Measurements from ENCODE around the gene MTFMT.
"Not testable (repeated sequence)": the region's sequence is repeated elsewhere in the genome, so short reads cannot be mapped to it uniquely, and the experiment has no call there.

The MTFMT gene

DNA sequence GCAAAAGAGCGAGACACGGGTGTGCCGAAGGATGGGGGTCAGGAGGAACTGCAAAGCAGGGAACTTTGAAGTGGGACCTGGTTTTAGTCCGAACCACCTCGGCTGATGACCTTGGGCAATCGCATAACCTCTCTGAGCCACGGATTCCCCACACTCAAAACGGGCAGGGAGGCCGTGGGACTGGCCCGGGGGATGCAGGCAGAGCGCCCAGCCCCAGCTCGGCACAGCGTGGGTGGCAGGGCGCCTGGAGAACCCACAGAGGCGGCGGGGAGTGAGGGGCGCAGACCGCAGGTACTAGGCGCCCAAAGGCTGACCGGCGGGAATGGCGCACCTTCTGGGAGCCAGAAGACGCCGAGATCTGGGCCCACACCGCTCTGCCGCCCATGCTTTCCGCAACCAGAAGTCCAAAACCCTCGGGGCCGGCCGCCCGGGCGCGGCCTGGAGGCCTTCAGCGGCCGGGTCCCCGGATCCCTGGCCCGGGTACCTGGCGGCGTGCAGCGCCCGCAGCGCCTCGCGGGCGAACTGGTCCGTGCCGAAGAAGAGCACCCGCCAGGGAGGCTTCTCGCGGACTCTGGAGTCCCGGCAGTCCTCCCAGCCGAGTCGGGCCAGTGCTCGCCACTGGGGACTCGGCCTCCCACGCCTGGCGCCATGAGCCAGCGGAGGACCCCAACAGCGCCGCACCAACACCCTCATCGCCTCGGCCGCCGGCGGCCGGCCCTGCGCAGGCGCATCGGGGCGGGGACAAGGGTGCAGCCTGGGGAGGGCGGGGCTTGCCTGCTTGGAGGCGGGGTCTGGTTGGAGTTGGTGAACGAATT, at the start of gene MTFMT:
TSS of gene MTFMT (minus strand) at position 719 of the 815 bp plus-strand sequence. CDS start at position 693, 26 bp downstream.
- Histone ChIP-seq H3K4me1 (ENCODE audit: control insufficient read depth, insufficient read depth, low read length) (no peaks in the 10 kb centered on the region), H3K36me3 (ENCODE audit: control insufficient read depth, insufficient read depth, low read length) (no peaks in the 10 kb centered on the region), H3K27ac (ENCODE audit: low read length) (no peak within 1 kb of the TSS), H3K9me3 (ENCODE audit: control insufficient read depth, insufficient read depth, low read length) (no peaks in the 10 kb centered on the region), H3K4me3 (ENCODE audit: low read length) (peak within 1 kb of the TSS; percentile 98), H3K27me3 (ENCODE audit: control insufficient read depth, insufficient read depth, low read length) (no peaks in the 10 kb centered on the region)
- peak; percentile 50 for DNase-seq (ENCODE audit: low read depth, low spot score)
- WGBS (ENCODE audit: insufficient coverage, insufficient read length) = no CpG with 5 or more reads among the region's 73 CpGs

DNA sequence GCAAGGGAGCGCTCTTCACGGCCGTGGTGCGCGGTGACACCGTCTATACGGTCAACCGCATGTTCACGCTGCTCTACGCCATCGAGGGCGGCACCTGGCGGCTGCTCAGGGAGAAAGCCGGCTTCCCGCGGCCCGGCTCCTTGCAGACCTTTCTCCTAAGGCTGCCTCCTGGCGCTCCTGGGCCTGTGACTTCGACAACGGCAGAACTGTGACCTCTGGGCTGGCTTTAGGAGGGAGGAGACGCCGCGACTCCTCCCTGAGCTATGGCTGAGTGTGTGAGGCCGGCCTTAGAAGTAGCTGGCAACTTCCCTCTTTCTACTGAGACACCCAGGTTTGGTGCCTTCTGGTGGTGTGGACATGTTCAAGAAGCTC, 48.5 kb upstream of the MTFMT start:
- Histone ChIP-seq H3K9me3 (ENCODE audit: control insufficient read depth, insufficient read depth, low read length) (no peaks in the 10 kb centered on the region), H3K27ac (ENCODE audit: low read length) (no peak overlapping the region), H3K36me3 (ENCODE audit: control insufficient read depth, insufficient read depth, low read length) (peaks cover 2% of the 10 kb centered on the region; the same call in 1 of the 2 replicates), H3K27me3 (ENCODE audit: control insufficient read depth, insufficient read depth, low read length) (no peaks in the 10 kb centered on the region), H3K4me1 (ENCODE audit: control insufficient read depth, insufficient read depth, low read length) (peaks cover 4% of the 10 kb centered on the region; the same call in 1 of the 2 replicates), H3K4me3 (ENCODE audit: low read length) (no peak overlapping the region)
- WGBS (ENCODE audit: insufficient coverage, insufficient read length) = no CpG with 5 or more reads among the region's 24 CpGs
- peak; percentile 75 for DNase-seq (ENCODE audit: low read depth, low spot score)

DNA sequence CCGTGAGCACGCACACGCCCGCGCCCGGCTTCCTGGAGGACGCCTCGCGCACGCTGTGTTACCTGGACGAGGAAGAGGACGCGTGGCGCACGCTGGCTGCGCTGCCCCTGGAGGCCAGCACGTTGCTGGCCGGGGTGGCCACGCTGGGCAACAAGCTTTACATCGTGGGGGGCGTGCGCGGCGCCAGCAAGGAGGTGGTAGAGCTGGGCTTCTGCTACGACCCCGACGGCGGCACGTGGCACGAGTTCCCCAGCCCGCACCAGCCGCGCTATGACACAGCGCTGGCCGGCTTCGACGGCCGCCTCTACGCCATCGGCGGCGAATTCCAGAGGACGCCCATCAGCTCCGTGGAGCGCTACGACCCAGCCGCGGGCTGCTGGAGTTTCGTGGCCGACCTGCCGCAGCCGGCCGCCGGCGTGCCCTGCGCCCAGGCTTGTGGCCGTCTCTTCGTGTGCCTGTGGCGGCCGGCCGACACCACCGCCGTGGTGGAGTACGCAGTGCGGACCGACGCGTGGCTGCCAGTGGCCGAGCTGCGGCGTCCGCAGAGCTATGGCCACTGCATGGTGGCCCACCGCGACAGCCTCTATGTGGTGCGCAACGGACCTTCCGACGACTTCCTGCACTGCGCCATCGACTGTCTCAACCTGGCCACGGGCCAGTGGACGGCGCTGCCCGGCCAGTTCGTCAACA, 48.0 kb upstream of the MTFMT start:
- Histone ChIP-seq H3K9me3 (ENCODE audit: control insufficient read depth, insufficient read depth, low read length) (no peaks in the 10 kb centered on the region), H3K4me3 (ENCODE audit: low read length) (no peak overlapping the region), H3K27ac (ENCODE audit: low read length) (no peak overlapping the region), H3K27me3 (ENCODE audit: control insufficient read depth, insufficient read depth, low read length) (no peaks in the 10 kb centered on the region), H3K36me3 (ENCODE audit: control insufficient read depth, insufficient read depth, low read length) (peaks cover 2% of the 10 kb centered on the region; the same call in 1 of the 2 replicates), H3K4me1 (ENCODE audit: control insufficient read depth, insufficient read depth, low read length) (peaks cover 2% of the 10 kb centered on the region; the same call in 1 of the 2 replicates)
- WGBS (ENCODE audit: insufficient coverage, insufficient read length) = no CpG with 5 or more reads among the region's 85 CpGs
- DNase-seq (ENCODE audit: low read depth, low spot score) = no peak

DNA sequence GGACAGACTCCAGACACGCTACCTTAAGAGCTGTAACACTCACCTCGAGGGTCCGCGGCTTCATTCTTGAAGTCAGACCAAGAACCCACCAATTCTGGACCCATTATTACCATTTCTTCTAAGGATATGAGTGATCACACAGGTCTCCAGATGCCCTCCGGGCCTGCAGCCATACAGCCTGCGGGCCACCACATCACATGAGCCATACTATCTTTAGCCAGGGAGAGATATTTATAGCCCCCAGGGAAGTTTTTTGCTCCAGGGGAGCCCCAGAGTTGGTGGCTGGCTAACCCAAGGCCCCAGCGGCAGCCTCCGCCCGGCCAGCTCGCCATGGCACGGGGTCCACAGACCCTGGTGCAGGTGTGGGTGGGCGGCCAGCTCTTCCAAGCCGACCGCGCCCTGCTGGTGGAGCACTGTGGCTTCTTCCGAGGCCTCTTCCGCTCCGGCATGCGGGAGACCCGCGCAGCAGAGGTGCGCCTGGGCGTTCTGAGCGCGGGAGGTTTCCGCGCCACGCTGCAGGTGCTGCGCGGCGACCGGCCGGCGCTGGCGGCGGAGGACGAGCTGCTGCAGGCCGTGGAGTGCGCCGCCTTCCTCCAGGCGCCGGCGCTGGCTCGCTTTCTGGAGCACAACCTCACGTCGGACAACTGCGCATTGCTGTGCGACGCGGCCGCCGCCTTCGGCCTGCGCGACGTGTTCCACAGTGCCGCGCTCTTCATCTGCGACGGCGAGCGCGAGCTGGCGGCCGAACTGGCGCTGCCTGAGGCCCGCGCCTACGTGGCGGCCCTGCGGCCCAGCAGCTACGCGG, 47.2 kb upstream of the MTFMT start, which contains the start of gene KBTBD13:
TSS of gene KBTBD13 (plus strand) at position 261 of the 805 bp plus-strand sequence. CDS start at position 331, 70 bp downstream.
- no peak within 1 kb of the TSS for H3K4me3 ChIP-seq (ENCODE audit: low read length)
- DNase-seq (ENCODE audit: low read depth, low spot score) = no peak
- H3K36me3 ChIP-seq (ENCODE audit: control insufficient read depth, insufficient read depth, low read length) = peaks cover 2% of the 10 kb centered on the region; the same call in 1 of the 2 replicates
- H3K27ac ChIP-seq (ENCODE audit: low read length) = no peak within 1 kb of the TSS
- H3K4me1 ChIP-seq (ENCODE audit: control insufficient read depth, insufficient read depth, low read length) = peaks cover 3% of the 10 kb centered on the region; the same call in 1 of the 2 replicates
- no peaks in the 10 kb centered on the region for H3K9me3 ChIP-seq (ENCODE audit: control insufficient read depth, insufficient read depth, low read length)
- H3K27me3 ChIP-seq (ENCODE audit: control insufficient read depth, insufficient read depth, low read length) = no peaks in the 10 kb centered on the region
- WGBS (ENCODE audit: insufficient coverage, insufficient read length) = no CpG with 5 or more reads among the region's 73 CpGs

DNA sequence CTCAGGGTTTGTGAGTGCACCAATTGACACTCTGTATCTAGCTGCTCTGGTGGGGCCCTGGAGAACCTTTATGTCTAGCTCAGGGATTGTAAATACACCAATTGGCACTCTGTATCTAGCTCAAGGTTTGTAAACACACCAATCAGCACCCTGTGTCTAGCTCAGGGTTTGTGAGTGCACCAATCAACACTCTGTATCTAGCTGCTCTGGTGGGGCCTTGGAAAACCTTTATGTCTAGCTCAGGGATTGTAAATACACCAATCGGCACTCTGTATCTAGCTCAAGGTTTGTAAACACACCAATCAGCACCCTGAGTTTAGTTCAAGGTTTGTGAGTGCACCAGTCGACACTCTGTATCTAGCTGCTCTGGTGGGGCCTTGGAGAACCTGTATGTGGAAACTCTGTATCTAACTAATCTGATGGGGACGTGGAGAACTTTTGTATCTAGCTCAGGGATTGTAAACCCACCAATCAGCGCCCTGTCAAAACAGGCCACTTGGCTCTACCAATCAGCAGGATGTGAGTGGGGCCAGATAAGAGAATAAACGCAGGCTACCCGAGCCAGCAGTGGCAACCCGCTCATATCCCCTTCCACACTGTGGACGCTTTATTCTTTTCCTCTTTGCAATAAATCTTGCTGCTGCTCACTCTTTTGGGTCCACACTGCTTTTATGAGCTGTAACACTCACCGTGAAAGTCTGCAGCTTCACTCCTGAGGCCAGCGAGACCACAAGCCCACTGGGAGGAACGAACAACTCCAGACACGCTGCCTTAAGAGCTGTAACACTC, 46.4 kb upstream of the MTFMT start:
- H3K36me3 ChIP-seq (ENCODE audit: control insufficient read depth, insufficient read depth, low read length); H3K27me3 ChIP-seq (ENCODE audit: control insufficient read depth, insufficient read depth, low read length); DNase-seq (ENCODE audit: low read depth, low spot score); H3K27ac ChIP-seq (ENCODE audit: low read length); H3K4me3 ChIP-seq (ENCODE audit: low read length); H3K4me1 ChIP-seq (ENCODE audit: control insufficient read depth, insufficient read depth, low read length); H3K9me3 ChIP-seq (ENCODE audit: control insufficient read depth, insufficient read depth, low read length): not testable (repeated sequence)
- WGBS (ENCODE audit: insufficient coverage, insufficient read length) = no CpG with 5 or more reads among the region's 12 CpGs

DNA sequence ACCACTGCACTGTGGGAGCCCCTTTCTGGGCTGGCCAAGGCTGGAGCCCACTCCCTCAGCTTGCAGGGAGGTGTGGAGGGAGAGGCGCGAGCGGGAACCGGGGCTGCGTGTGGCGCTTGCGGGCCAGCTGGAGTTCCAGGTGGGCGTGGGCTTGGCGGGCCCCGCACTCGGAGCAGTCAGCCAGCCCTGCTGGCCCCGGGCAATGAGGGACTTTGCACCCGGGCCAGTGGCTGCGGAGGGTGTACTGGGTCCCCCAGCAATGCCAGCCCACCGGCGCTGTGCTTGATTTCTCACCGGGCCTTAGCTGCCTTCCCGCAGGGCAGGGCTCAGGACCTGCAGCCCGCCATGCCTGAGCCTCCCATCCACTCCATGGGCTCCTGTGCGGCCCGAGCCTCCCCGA, 45.5 kb upstream of the MTFMT start:
- no CpG with 5 or more reads among the region's 22 CpGs for WGBS (ENCODE audit: insufficient coverage, insufficient read length)
- not testable (repeated sequence) for H3K4me1 ChIP-seq (ENCODE audit: control insufficient read depth, insufficient read depth, low read length); H3K9me3 ChIP-seq (ENCODE audit: control insufficient read depth, insufficient read depth, low read length); H3K4me3 ChIP-seq (ENCODE audit: low read length); H3K27me3 ChIP-seq (ENCODE audit: control insufficient read depth, insufficient read depth, low read length); H3K36me3 ChIP-seq (ENCODE audit: control insufficient read depth, insufficient read depth, low read length); H3K27ac ChIP-seq (ENCODE audit: low read length); DNase-seq (ENCODE audit: low read depth, low spot score)

DNA sequence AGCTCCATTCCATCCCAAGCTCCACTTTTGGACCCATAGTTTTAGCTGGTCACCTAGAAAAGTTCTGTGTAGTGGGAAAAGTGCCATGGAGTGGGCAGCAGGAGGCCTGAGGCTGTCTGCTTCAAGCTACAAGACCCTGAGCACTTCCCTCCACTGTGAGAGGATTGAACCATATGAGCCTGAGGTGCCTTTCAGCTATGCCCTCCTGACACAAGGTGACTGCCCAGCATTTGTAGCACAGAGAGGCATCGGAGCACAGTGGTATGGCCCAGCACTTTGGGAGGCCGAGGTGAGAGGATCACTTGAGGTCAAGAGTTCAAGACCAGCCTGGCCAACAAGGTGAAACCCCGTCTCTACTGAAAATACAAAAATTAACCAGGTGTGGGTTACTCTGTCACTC, 43.2 kb upstream of the MTFMT start:
- WGBS (ENCODE audit: insufficient coverage, insufficient read length) = no CpG with 5 or more reads among the region's 3 CpGs
- H3K4me1 ChIP-seq (ENCODE audit: control insufficient read depth, insufficient read depth, low read length) = peaks cover 5% of the 10 kb centered on the region; the same call in 1 of the 2 replicates
- H3K27me3 ChIP-seq (ENCODE audit: control insufficient read depth, insufficient read depth, low read length) = no peaks in the 10 kb centered on the region
- no peak for DNase-seq (ENCODE audit: low read depth, low spot score)
- H3K4me3 ChIP-seq (ENCODE audit: low read length) = no peak overlapping the region
- H3K27ac ChIP-seq (ENCODE audit: low read length) = no peak overlapping the region
- no peaks in the 10 kb centered on the region for H3K9me3 ChIP-seq (ENCODE audit: control insufficient read depth, insufficient read depth, low read length)
- peaks cover 2% of the 10 kb centered on the region; the same call in 1 of the 2 replicates for H3K36me3 ChIP-seq (ENCODE audit: control insufficient read depth, insufficient read depth, low read length)

DNA sequence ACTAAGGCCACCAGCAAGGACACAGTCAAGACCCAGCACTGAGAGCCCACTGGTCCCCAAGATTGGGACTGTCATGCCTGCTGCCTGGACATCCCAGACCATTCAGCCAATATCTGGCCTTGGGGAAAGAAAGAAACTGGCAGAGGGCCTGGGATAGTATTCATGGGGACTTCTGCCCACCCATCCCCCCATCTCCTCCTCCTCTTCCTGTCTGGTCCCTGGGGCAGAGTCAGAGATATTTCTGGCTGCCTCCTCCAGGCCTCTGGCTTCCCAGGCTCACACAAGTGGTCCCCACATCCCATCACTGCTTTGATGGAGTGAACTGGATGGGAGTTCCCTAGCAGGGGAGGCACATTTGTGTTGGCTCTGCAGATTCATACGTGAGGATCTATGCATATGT, 42.6 kb upstream of the MTFMT start:
- Histone ChIP-seq H3K4me3 (ENCODE audit: low read length) (no peak overlapping the region), H3K27me3 (ENCODE audit: control insufficient read depth, insufficient read depth, low read length) (no peaks in the 10 kb centered on the region), H3K36me3 (ENCODE audit: control insufficient read depth, insufficient read depth, low read length) (peaks cover under 1% of the 10 kb centered on the region; the same call in 1 of the 2 replicates), H3K4me1 (ENCODE audit: control insufficient read depth, insufficient read depth, low read length) (peaks cover 6% of the 10 kb centered on the region), H3K9me3 (ENCODE audit: control insufficient read depth, insufficient read depth, low read length) (no peaks in the 10 kb centered on the region), H3K27ac (ENCODE audit: low read length) (no peak overlapping the region)
- no peak for DNase-seq (ENCODE audit: low read depth, low spot score)
- no CpG with 5 or more reads among the region's 1 CpG for WGBS (ENCODE audit: insufficient coverage, insufficient read length)

DNA sequence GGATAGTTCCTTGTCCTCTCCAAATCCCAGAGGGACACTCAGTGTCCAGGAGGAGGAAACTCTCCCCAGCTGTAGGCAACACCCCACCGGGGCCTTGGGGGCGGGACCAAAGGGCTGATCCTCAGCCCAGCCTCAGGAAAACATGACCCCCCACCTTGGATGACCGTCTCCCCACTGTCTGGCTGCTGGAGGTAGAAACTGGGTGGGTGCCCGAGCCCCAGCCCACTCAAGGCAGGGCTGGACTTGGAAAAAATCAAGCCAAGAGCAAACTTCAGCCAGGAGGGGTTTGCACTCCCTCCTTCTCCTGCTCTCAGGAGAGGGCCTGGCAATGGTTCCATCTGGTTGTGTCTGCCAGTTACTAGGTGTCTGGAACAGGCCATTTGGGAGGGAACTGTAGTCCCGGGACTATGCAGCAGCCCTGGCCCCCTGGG, 42.0 kb upstream of the MTFMT start:
- Histone ChIP-seq H3K36me3 (ENCODE audit: control insufficient read depth, insufficient read depth, low read length) (no peaks in the 10 kb centered on the region; the same call in 1 of the 2 replicates), H3K4me1 (ENCODE audit: control insufficient read depth, insufficient read depth, low read length) (peaks cover 9% of the 10 kb centered on the region), H3K27me3 (ENCODE audit: control insufficient read depth, insufficient read depth, low read length) (no peaks in the 10 kb centered on the region), H3K9me3 (ENCODE audit: control insufficient read depth, insufficient read depth, low read length) (no peaks in the 10 kb centered on the region), H3K4me3 (ENCODE audit: low read length) (no peak overlapping the region), H3K27ac (ENCODE audit: low read length) (no peak overlapping the region)
- no CpG with 5 or more reads among the region's 5 CpGs for WGBS (ENCODE audit: insufficient coverage, insufficient read length)
- no peak for DNase-seq (ENCODE audit: low read depth, low spot score)
